CD14-positive monocyte (primary cell): Measurements from ENCODE around the gene CYP2W1. TPM values are rescaled to one million over a fixed set of nuclear protein-coding genes. Genes with fewer than 3 reads are reported as not detected.

ENCODE experiments used
- DNase-seq, 3 donors: peaks; one replicate each; pipeline ENCODE4 v3.0.0-alpha.2; 2011 to 2022
- H2AFZ ChIP-seq: 2 replicates; pipeline ENCODE4 v1.6.0; 2012; ENCODE audit warnings: mild to moderate bottlenecking, low read depth, low read length, inconsistent platforms; ENCODE audit not compliant: insufficient read depth, poor library complexity, severe bottlenecking
- H3K27ac ChIP-seq, 2 donors: 1 replicate in 1 of 2; 2 replicates in 1 of 2; pipeline ENCODE4 v1.5.1; 2012 to 2013; ENCODE audit warnings: low read length in 2 of 2, control low read depth in 1 of 2, inconsistent platforms in 1 of 2, low read depth in 1 of 2, mild to moderate bottlenecking in 1 of 2
- H3K27me3 ChIP-seq, 2 donors: one replicate each; pipeline versions ENCODE4 v1.6.0 to v1.6.1; 2011 to 2013; ENCODE audit warnings: low read length in 2 of 2; ENCODE audit not compliant: control insufficient read depth in 2 of 2, insufficient read depth in 2 of 2
- H3K36me3 ChIP-seq, 2 donors: replicated peaks in 1 of 2; 1 replicate in 1 of 2; 2 replicates in 1 of 2; pipeline versions ENCODE4 v1.5.1 to v1.6.1; 2012 to 2013; ENCODE audit warnings: low read length in 2 of 2, control low read depth in 1 of 2, inconsistent platforms in 1 of 2, mild to moderate bottlenecking in 1 of 2; ENCODE audit not compliant: insufficient read depth in 2 of 2, control insufficient read depth in 1 of 2
- H3K4me1 ChIP-seq, 2 donors: 1 replicate in 1 of 2; 2 replicates in 1 of 2; pipeline versions ENCODE4 v1.5.1 to v1.6.1; 2012 to 2013; ENCODE audit warnings: low read length in 2 of 2, control low read depth in 1 of 2, inconsistent platforms in 1 of 2, mild to moderate bottlenecking in 1 of 2, moderate library complexity in 1 of 2; ENCODE audit not compliant: insufficient read depth in 2 of 2, control insufficient read depth in 1 of 2
- H3K4me2 ChIP-seq: replicated peaks from 2 replicates; pipeline ENCODE3; 2012; ENCODE audit warnings: low read length, moderate library complexity, mild to moderate bottlenecking; ENCODE audit not compliant: poor library complexity, severe bottlenecking; ENCODE audit errors: extremely low read depth
- H3K4me3 ChIP-seq, 3 experiments: fragments of 200-600 bp in 1 of 3; sonication (generic) in 1 of 3; replicated peaks in 1 of 3; 1 replicate in 2 of 3; 2 replicates in 1 of 3; pipeline ENCODE4 v1.5.1; 2011 to 2013; ENCODE audit warnings: low read length in 3 of 3, mild to moderate bottlenecking in 3 of 3, control low read depth in 2 of 3, low read depth in 2 of 3, inconsistent platforms in 1 of 3, moderate library complexity in 1 of 3
- H3K79me2 ChIP-seq: 2 replicates; pipeline ENCODE4 v1.6.0; 2012; ENCODE audit warnings: mild to moderate bottlenecking, control low read depth, inconsistent platforms, low read length, moderate library complexity; ENCODE audit not compliant: insufficient read depth
- H3K9ac ChIP-seq: 2 replicates; pipeline ENCODE4 v1.6.0; 2017; ENCODE audit warnings: low read length, mild to moderate bottlenecking; ENCODE audit not compliant: insufficient read depth, poor library complexity, severe bottlenecking
- H3K9me3 ChIP-seq, 2 donors: replicated peaks in 1 of 2; 1 replicate in 1 of 2; 2 replicates in 1 of 2; pipeline versions ENCODE4 v1.5.1 to v1.6.1; 2012 to 2013; ENCODE audit warnings: low read length in 2 of 2, control low read depth in 1 of 2; ENCODE audit not compliant: control insufficient read depth in 1 of 2, insufficient read depth in 1 of 2
- H4K20me1 ChIP-seq: 2 replicates; pipeline ENCODE4 v1.6.0; 2012; ENCODE audit warnings: mild to moderate bottlenecking, low read length, control low read depth, moderate library complexity; ENCODE audit not compliant: insufficient read depth
- H3K27ac Mint-ChIP-seq, 7 donors: one replicate each; pipeline ENCODE4 v1.8.0; 2020; ENCODE audit warnings: mild to moderate bottlenecking in 7 of 7, mixed read lengths in 7 of 7, moderate library complexity in 6 of 7, inconsistent platforms in 2 of 7
- H3K27me3 Mint-ChIP-seq, 3 donors: one replicate each; pipeline ENCODE4 v1.8.0; 2021 to 2022; ENCODE audit warnings: low read depth in 3 of 3, mild to moderate bottlenecking in 3 of 3, mixed read lengths in 3 of 3, moderate library complexity in 3 of 3, inconsistent platforms in 1 of 3
- H3K36me3 Mint-ChIP-seq, 2 donors: one replicate each; pipeline ENCODE4 v1.8.0; 2020; ENCODE audit warnings: mixed read lengths in 2 of 2, inconsistent platforms in 1 of 2, mild to moderate bottlenecking in 1 of 2
- H3K4me1 Mint-ChIP-seq: one replicate; pipeline ENCODE4 v1.8.0; 2020; ENCODE audit warnings: mild to moderate bottlenecking, mixed read lengths
- H3K4me3 Mint-ChIP-seq, 2 donors: one replicate each; pipeline ENCODE4 v1.8.0; 2020; ENCODE audit warnings: mild to moderate bottlenecking in 2 of 2, mixed read lengths in 2 of 2, moderate library complexity in 1 of 2
- H3K9me3 Mint-ChIP-seq, 7 donors: one replicate each; pipeline ENCODE4 v1.8.0; 2020 to 2022; ENCODE audit warnings: mixed read lengths in 7 of 7, mild to moderate bottlenecking in 6 of 7, moderate library complexity in 6 of 7, inconsistent platforms in 2 of 7
- CTCF ChIP-seq: fragments of 200-600 bp; IDR thresholded peaks from one replicate; pipeline ENCODE4 v1.8.0; 2022; ENCODE audit warnings: antibody characterized with exemption, mild to moderate bottlenecking
- WGBS: methylation state at CpG from one replicate; pipeline ENCODE4 v1.1.5; 2013; ENCODE audit warnings: missing lambda C conversion rate; ENCODE audit not compliant: insufficient coverage; 5-methylcytosine and 5-hydroxymethylcytosine counted together
- intact Hi-C, 2 donors: fragments of 100-400 bp; cut with micrococcal nuclease; formaldehyde crosslinking; loops; one replicate each; pipeline versions ENCODE4 v1.15.0 to v1.15.1; 2023
- polyA plus RNA-seq, 3 donors: library from polyadenylated mRNA; depleted of rRNA in 1 of 3; unstranded in 2 of 3; stranded (reverse) in 1 of 3; fragments of 300-500 nt in 2 of 3; fragments of >200 nt in 1 of 3; fragmentation: Illumina TruSeq in 2 of 3; gene quantifications; 1 replicate in 2 of 3; 2 replicates in 1 of 3; pipeline ENCODE4 v1.2.3, GENCODE V29; 2012 to 2021

The CYP2W1 gene
- polyA plus RNA-seq, 3 donors = not detected

DNA sequence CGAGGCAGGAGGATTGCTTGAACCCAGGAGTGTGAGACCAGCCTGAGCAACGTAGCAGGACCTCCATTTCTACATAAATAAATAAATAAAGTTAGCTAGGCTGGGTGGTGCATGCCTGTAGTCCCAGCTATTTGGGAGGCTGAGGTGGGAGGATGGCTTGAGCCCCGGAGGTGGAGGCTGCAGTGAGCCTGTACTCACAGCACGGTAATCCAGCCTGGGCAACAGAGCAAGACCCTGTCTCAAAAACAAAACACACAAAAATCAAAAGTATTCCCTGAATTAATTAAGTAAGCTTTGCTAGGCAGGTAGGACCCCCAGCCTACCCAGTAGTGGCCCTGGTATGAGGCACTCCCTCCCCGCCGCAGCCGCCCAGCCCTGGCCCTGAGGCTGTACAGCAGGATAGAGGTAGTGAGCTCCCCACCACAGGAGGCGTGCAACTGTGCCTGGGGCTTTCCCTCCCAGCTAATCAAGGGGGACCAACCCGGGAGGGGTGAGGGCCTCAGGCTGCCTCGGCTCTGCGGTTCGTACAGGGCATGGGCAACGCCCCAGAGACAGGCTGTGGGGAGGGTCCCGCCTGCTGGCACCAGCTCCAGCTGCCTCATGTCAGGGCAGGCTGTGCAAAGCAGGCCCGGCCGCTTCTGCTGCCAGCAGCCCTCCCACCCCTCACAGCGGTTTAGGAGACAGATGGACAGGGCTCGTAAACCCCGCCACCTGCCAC is 1.0 kb upstream of the CYP2W1 start:
- Histone ChIP-seq H2AFZ (no peak overlapping the region), H4K20me1 (no peaks in the 10 kb centered on the region), H3K4me1 (no peaks in the 10 kb centered on the region), H3K79me2 (no peaks in the 10 kb centered on the region), H3K27me3 (peaks cover 0 to 8% of the 10 kb centered on the region in 2 donors), H3K9me3 (no peaks in the 10 kb centered on the region), H3K36me3 (no peaks in the 10 kb centered on the region), H3K9ac (no peak overlapping the region), H3K4me3 (no peak overlapping the region), H3K27ac (no peak overlapping the region), H3K4me2 (no peak overlapping the region)
- intact Hi-C loops = no loop called here
- Mint-ChIP-seq H3K27me3 (peaks cover 7 to 17% (median 11%) of the 10 kb centered on the region in 3 donors), H3K36me3 (no peaks in the 10 kb centered on the region), H3K9me3 (peaks cover 0 to 1% (median 0%) of the 10 kb centered on the region in 7 donors), H3K4me1 (peaks cover 2% of the 10 kb centered on the region), H3K4me3 (no peak overlapping the region), H3K27ac (no peak overlapping the region)
- no peak for TF ChIP-seq CTCF
- no peak for DNase-seq
- 89% methylated on average over 15 of the region's 19 CpGs for WGBS

- Histone ChIP-seq H3K27ac (no peak overlapping the region), H3K79me2 (no peaks in the 10 kb centered on the region), H3K4me3 (no peak overlapping the region), H3K4me1 (no peaks in the 10 kb centered on the region), H4K20me1 (no peaks in the 10 kb centered on the region), H3K9ac (no peak overlapping the region), H3K9me3 (no peaks in the 10 kb centered on the region), H3K27me3 (peaks cover 0 to 10% of the 10 kb centered on the region in 2 donors), H2AFZ (no peak overlapping the region), H3K4me2 (no peak overlapping the region), H3K36me3 (no peaks in the 10 kb centered on the region)
- WGBS = 66% methylated on average over 5 of the region's 10 CpGs
- no peak overlapping the region for H3K27ac Mint-ChIP-seq
- H3K9me3 Mint-ChIP-seq = peaks cover 0 to 1% (median 0%) of the 10 kb centered on the region in 7 donors
- H3K4me3 Mint-ChIP-seq = no peak overlapping the region
- no peak for TF ChIP-seq CTCF
- peaks cover 7 to 23% (median 11%) of the 10 kb centered on the region in 3 donors for H3K27me3 Mint-ChIP-seq
- intact Hi-C loops = no loop called here
- H3K36me3 Mint-ChIP-seq = no peaks in the 10 kb centered on the region
- H3K4me1 Mint-ChIP-seq = no peaks in the 10 kb centered on the region
- no peak for DNase-seq
These were observed 424 bp upstream of the CYP2W1 start for GRCh38 chr7:982511-983003.
